Right lobe of liver (tissue), 6 donors: Measurements from ENCODE around the gene P2RY14. TPM values are rescaled to one million over a fixed set of nuclear protein-coding genes. Genes with fewer than 3 reads are reported as not detected.
A peak's percentile ranks its signal among the peaks of the same experiment; 100 is the strongest.

Source experiments
- ATAC-seq, 4 donors: fragments of 200-7000 bp; cut with Tn5 transposase; one replicate each; pipeline ENCODE4 v1.9.1; 2020; ENCODE audit warnings: mild to moderate bottlenecking in 4 of 4, moderate library complexity in 4 of 4
- DNase-seq, 3 donors: peaks; one replicate each; pipeline ENCODE4 v3.0.0-alpha.2; 2020
- H3K27ac ChIP-seq, 3 donors: fragments of 200-600 bp; one replicate each; pipeline ENCODE4 v1.8.0; 2022
- H3K27me3 ChIP-seq, 2 donors: fragments of 200-600 bp; one replicate each; pipeline ENCODE4 v1.8.0; 2022
- H3K36me3 ChIP-seq, 4 donors: fragments of 200-600 bp; sonication (generic) in 1 of 4; one replicate each; pipeline versions ENCODE4 v1.5.1 to v1.8.0; 2017 to 2022; ENCODE audit warnings: control low read depth in 1 of 4
- H3K4me1 ChIP-seq, 4 donors: fragments of 200-600 bp; sonication (generic) in 1 of 4; one replicate each; pipeline versions ENCODE4 v1.5.1 to v1.8.0; 2017 to 2022; ENCODE audit warnings: control low read depth in 1 of 4
- H3K4me3 ChIP-seq, 3 donors: fragments of 200-600 bp; one replicate each; pipeline ENCODE4 v1.8.0; 2022
- H3K9me3 ChIP-seq, 4 donors: fragments of 200-600 bp; sonication (generic) in 1 of 4; one replicate each; pipeline versions ENCODE4 v1.5.1 to v1.8.0; 2017 to 2022; ENCODE audit warnings: control low read depth in 1 of 4
- POLR2A ChIP-seq: fragments of 450-650 bp; IDR thresholded peaks from one replicate; pipeline ENCODE4 v1.6.1; 2017; ENCODE audit warnings: antibody characterized with exemption, mild to moderate bottlenecking
- WGBS: methylation state at CpG from one replicate; pipeline ENCODE4 v1.1.6; 2018; ENCODE audit warnings: low coverage, low lambda C conversion rate; ENCODE audit not compliant: insufficient coverage; ENCODE audit errors: missing lambda C conversion rate; 5-methylcytosine and 5-hydroxymethylcytosine counted together
- intact Hi-C, 2 donors: fragments of 100-400 bp; cut with DNase I; formaldehyde crosslinking; loops; one replicate each; pipeline versions ENCODE4 v1.11.2 to v1.14.1; 2022
- total RNA-seq, 6 experiments: library from RNA; depleted of rRNA in 2 of 6; stranded (reverse); fragments of >200 nt in 2 of 6; fragmentation: NEBNext Ultra II Directional in 3 of 6; extraction: Animal tissue kit (Norgen Biotek cat#: 25700) in 3 of 6; gene quantifications; one replicate each; pipeline versions ENCODE4 v1.1.0 to v1.2.4, GENCODE V29; 2016 to 2023
- TF ChIP-seq, protein P1 (sequence below), 4 donors: fragments of 200-600 bp in 3 of 4; fragments of 450-650 bp in 1 of 4; IDR thresholded peaks; one replicate each; pipeline versions ENCODE4 v1.5.1 to v1.8.0; 2016 to 2022; ENCODE audit warnings: antibody characterized with exemption in 4 of 4, mild to moderate bottlenecking in 2 of 4
- donor health status: DM: no; HTN: yes; CAD: no.
- donor health status: DM: no; HTN: no; CAD: no.
- donor health status: DM: no; HTN: no; CAD: no.
- donor health status: DM: no; HTN: yes; CAD: no.
- donor health status: DM: no; HTN: yes; CAD: no.

P2RY14 gene
- total RNA-seq, 6 experiments from 2014 or later = 0.12 to 0.18 (median 0.12) TPM; not detected in 3

DNA sequence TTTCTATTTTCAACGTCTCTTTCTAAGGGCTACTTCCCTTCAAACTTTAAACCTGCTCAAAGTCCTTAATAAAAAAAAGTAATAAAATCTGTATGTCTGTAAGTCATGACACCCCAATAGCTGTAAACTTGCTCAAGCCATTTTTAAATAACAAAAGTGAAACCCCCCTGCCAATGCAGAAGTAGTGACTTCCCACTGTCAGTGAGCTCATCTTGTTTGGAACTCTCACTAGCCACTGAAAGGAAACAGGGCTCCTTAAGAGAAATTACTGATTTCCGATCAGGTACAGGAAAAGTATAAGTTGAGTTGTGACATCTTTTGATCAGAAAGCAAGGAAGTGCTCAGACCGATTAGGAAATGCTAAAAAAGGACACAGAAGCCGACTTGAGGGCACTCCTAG lies 47.7 kb downstream of the P2RY14 start:
- 26% methylated on average over 4 of the region's 4 CpGs for WGBS

DNA sequence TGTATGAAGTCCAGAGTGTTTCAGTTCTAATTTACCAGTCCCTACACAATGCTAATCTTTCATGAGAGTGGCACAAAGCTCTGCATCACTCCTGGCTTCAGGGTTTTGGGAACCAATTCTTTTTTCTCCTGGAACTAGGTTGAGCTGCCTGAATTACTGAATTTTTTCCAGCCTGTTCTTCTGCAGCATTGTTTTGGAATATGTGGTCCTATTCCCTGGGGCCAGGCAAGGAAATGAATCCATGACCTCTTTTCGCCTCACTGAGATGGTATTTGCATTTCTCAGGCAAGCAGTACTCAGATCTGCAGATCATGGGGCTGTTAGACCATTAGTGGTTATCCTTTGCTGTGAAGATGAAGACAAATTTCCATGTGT lies 49.7 kb downstream of the P2RY14 start:
- no peak for ATAC-seq
- no peak for TF ChIP-seq POLR2A
- TF ChIP-seq, protein P1, sequence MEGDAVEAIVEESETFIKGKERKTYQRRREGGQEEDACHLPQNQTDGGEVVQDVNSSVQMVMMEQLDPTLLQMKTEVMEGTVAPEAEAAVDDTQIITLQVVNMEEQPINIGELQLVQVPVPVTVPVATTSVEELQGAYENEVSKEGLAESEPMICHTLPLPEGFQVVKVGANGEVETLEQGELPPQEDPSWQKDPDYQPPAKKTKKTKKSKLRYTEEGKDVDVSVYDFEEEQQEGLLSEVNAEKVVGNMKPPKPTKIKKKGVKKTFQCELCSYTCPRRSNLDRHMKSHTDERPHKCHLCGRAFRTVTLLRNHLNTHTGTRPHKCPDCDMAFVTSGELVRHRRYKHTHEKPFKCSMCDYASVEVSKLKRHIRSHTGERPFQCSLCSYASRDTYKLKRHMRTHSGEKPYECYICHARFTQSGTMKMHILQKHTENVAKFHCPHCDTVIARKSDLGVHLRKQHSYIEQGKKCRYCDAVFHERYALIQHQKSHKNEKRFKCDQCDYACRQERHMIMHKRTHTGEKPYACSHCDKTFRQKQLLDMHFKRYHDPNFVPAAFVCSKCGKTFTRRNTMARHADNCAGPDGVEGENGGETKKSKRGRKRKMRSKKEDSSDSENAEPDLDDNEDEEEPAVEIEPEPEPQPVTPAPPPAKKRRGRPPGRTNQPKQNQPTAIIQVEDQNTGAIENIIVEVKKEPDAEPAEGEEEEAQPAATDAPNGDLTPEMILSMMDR (IDR thresholded peaks at IDR 0.05) = no peak

More for the DNA sequence above, 47.7 kb downstream of the P2RY14 start:
- TF ChIP-seq, protein P1 (IDR thresholded peaks at IDR 0.05) = no peak
- TF ChIP-seq POLR2A = no peak
- Histone ChIP-seq H3K36me3 (no peaks in the 10 kb centered on the region), H3K27me3 (no peaks in the 10 kb centered on the region), H3K27ac (no peak overlapping the region), H3K4me3 (no peak overlapping the region), H3K4me1 (peaks cover 0 to 9% (median 2%) of the 10 kb centered on the region in 4 donors), H3K9me3 (no peaks in the 10 kb centered on the region)
- intact Hi-C loops = no loop called here
- ATAC-seq (peak in 1 of 4 donors; percentile 35), DNase-seq (no peak)

DNA sequence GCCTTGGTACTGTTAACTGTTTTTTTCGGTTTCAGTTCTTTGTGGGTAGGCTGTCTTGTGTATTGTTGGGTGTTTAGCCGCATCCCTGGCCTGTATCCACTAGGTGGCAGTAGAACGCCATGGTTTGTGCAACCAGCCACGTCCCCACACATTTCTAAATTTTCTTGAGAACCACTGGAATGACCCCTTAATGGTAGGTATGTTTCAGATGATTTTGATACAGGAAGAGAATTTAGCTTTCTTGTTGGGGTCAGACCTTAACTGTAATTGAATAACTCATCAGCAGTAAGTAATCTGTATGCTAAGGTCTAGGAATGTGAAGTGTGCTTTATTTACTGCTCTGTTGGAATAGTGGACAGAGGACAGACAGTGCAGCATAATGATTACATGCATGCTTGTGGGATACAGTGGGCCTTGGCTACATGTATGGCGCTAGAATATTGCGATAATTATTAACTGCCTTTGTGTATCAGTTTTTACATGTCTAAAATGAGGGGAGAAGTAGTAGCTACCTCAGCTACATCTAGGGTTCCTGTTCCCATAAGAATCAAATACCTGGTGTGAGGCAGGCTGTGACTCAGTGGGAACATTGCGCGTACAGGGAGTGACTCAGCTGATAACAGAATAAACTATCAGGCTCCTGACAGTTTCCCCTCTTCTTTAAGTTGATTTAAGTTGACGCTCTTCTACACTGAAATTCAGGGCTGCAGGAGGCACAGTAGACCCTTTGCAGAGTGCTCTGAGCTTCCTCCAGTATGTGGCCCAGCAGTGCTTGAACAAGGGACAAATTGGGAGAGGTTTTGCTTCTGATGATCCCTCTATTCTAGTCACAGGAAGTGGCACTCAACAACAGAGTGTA lies 50.3 kb downstream of the P2RY14 start:
- WGBS = 30% methylated on average over 9 of the region's 9 CpGs
- H3K36me3 ChIP-seq = no peaks in the 10 kb centered on the region
- no peaks in the 10 kb centered on the region for H3K9me3 ChIP-seq
- TF ChIP-seq POLR2A = no peak
- TF ChIP-seq, protein P1 (IDR thresholded peaks at IDR 0.05) = peak; percentile 93 to 96 (median 94)
- intact Hi-C loops = no loop called here
- H3K27ac ChIP-seq = peak overlapping the region in 1 of 3 donors; percentile 24
- peak; percentile 89 to 96 (median 94) for ATAC-seq
- peak; percentile 64 to 68 (median 65) for DNase-seq
- no peak overlapping the region for H3K4me3 ChIP-seq
- peaks cover 0 to 18% (median 2%) of the 10 kb centered on the region in 4 donors for H3K4me1 ChIP-seq
- H3K27me3 ChIP-seq = no peaks in the 10 kb centered on the region

More for the DNA sequence above, 49.7 kb downstream of the P2RY14 start:
- no peak for DNase-seq
- Histone ChIP-seq H3K36me3 (no peaks in the 10 kb centered on the region), H3K4me1 (peaks cover 0 to 18% (median 2%) of the 10 kb centered on the region in 4 donors), H3K4me3 (no peak overlapping the region), H3K9me3 (no peaks in the 10 kb centered on the region), H3K27me3 (no peaks in the 10 kb centered on the region), H3K27ac (no peak overlapping the region)
- WGBS = 91% methylated on average over 1 of the region's 1 CpG
- intact Hi-C loops = no loop called here

DNA sequence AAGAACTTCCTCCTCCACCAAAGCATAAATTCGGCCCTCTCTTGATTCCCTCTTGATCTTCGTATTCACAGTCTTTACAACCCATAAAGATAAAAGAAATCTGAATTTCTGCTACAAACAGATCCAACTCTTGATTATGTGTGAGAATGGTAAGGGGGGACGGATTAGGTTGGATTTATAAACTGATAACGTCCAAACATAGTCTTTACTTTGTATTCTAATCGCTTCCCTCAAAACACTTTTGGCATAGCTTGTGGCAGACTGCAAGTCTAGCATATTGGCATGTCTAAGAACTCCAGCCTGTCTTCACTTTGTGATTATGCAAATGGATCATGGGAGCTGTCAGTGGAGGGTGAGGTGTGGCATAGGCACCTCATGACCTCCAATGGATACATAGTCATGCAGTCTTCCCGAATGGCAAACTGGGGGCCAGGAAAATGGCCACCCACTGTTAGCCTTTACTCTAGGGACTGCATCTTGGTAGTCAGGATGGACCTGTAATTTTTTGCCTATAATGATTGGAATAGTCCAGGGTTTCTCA lies 51.0 kb downstream of the P2RY14 start:
- peaks cover 0 to 18% (median 2%) of the 10 kb centered on the region in 4 donors for H3K4me1 ChIP-seq
- no peak overlapping the region for H3K4me3 ChIP-seq
- intact Hi-C loops = no loop called here
- no peaks in the 10 kb centered on the region for H3K9me3 ChIP-seq
- DNase-seq (no peak), ATAC-seq (peak; percentile 21 to 39 (median 30))
- peak overlapping the region in 1 of 3 donors; percentile 24 for H3K27ac ChIP-seq
- H3K36me3 ChIP-seq = no peaks in the 10 kb centered on the region
- WGBS = 59% methylated on average over 6 of the region's 6 CpGs
- TF ChIP-seq, protein P1 (IDR thresholded peaks at IDR 0.05) = no peak
- TF ChIP-seq POLR2A = no peak
- no peaks in the 10 kb centered on the region for H3K27me3 ChIP-seq
